Measurements from ENCODE around the gene GALNT11. TPM values are rescaled to one million over a fixed set of nuclear protein-coding genes. Genes with fewer than 3 reads are reported as not detected.

Gene GALNT11
- total and polyA plus RNA-seq, 11 donors, result 10.6 to 28.8 (median 22.0) TPM

DNA sequence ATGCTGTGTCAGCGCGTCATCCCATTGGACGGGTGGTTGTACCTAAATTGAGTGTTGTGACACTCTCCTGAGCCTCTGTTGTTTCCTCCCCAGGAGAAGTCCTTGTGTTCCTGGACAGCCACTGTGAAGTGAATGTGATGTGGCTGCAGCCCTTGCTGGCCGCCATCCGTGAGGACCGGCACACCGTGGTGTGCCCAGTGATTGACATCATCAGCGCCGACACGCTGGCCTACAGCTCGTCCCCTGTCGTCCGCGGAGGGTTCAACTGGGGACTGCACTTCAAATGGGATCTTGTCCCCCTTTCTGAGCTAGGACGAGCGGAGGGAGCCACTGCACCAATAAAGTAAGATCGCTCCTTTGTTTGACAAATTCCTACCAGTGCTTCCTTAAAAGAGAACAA is 82.5 kb downstream of the GALNT11 start:
- intact Hi-C loops (cut with DNase I), result no loop called here
- peaks cover 0 to 3% (median 0%) of the 10 kb centered on the region in 12 donors for H3K4me1 ChIP-seq
- WGBS, 4 donors, result 95 to 98% (median 96%) methylated on average over 11 to 17 of the region's 17 CpGs
- H3K36me3 ChIP-seq, result peaks cover 0 to 84% (median 62%) of the 10 kb centered on the region in 9 donors
- no peaks in the 10 kb centered on the region for H3K27me3 ChIP-seq
- H3K4me3 ChIP-seq, result no peak overlapping the region
- ATAC-seq (peak in 2 of 4 donors; percentile 8 to 26), DNase-seq (no peak)
- H3K9me3 ChIP-seq, result no peaks in the 10 kb centered on the region
- peak overlapping the region in 1 of 12 donors; percentile 19 for H3K27ac ChIP-seq
- TF ChIP-seq, protein P1, sequence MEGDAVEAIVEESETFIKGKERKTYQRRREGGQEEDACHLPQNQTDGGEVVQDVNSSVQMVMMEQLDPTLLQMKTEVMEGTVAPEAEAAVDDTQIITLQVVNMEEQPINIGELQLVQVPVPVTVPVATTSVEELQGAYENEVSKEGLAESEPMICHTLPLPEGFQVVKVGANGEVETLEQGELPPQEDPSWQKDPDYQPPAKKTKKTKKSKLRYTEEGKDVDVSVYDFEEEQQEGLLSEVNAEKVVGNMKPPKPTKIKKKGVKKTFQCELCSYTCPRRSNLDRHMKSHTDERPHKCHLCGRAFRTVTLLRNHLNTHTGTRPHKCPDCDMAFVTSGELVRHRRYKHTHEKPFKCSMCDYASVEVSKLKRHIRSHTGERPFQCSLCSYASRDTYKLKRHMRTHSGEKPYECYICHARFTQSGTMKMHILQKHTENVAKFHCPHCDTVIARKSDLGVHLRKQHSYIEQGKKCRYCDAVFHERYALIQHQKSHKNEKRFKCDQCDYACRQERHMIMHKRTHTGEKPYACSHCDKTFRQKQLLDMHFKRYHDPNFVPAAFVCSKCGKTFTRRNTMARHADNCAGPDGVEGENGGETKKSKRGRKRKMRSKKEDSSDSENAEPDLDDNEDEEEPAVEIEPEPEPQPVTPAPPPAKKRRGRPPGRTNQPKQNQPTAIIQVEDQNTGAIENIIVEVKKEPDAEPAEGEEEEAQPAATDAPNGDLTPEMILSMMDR (IDR thresholded peaks at IDR 0.05), result no peak
- no peak for TF ChIP-seq POLR2A (IDR thresholded peaks at IDR 0.05)

DNA sequence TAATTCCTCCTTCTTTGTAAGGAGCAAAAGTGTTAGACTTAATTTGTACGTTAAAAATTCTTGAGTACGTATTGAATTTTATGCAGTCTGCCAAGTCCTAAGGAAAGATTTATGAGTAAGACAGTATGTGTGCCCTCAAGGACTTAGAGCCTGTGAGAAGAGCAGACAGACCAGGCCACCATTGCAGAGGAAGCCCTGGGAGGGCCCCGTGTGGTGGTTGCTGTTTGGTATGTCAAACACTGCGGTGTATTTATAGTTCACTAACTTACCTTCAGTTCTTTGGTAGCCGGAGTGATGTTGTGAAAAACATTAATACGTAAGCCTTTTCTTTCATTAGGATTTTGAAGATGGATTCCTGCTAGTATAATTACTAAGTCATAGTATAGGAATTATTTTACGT is 82.9 kb downstream of the GALNT11 start:
- ATAC-seq, result peak; percentile 80 to 94 (median 87)
- Histone ChIP-seq H3K9me3 (no peaks in the 10 kb centered on the region), H3K27ac (peak overlapping the region in 1 of 12 donors; percentile 19), H3K27me3 (no peaks in the 10 kb centered on the region), H3K4me3 (no peak overlapping the region), H3K4me1 (peaks cover 0 to 3% (median 0%) of the 10 kb centered on the region in 12 donors), H3K36me3 (peaks cover 0 to 84% (median 62%) of the 10 kb centered on the region in 9 donors)
- 63 to 72% (median 69%) methylated on average over 7 of the region's 7 CpGs for WGBS, 4 donors
- no peak for TF ChIP-seq POLR2A (IDR thresholded peaks at IDR 0.05)
- TF ChIP-seq, protein P1 (IDR thresholded peaks at IDR 0.05), result peak in 4 of 12 donors; percentile 7 to 25 (median 16)
- no peak for DNase-seq
- intact Hi-C loops (cut with DNase I), result no loop called here

DNA sequence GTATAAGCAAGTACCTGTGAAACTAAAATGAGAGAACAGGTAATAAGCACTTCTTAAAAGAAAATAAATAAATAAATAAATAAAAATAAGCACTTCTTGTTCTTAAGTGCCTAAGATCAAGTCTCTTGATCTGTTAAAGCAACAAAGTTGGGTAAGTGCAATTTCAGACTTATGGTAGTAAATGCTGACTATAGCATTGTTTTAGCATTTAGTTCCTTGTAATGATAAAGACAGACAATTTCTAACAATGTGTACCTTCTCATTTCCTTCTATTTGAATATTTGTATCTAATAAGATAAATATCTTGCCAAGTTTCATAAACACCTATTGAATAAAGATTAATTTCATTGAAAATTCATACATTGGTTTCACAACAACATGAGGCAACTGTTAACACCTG is 87.4 kb downstream of the GALNT11 start:
- H3K4me3 ChIP-seq, result no peak overlapping the region
- H3K36me3 ChIP-seq, result peaks cover 0 to 87% (median 75%) of the 10 kb centered on the region in 9 donors
- H3K4me1 ChIP-seq, result peaks cover 0 to 3% (median 0%) of the 10 kb centered on the region in 12 donors
- ATAC-seq, result no peak
- DNase-seq, result no peak
- no peaks in the 10 kb centered on the region for H3K27me3 ChIP-seq
- intact Hi-C loops (cut with DNase I), result no loop called here
- no peak overlapping the region for H3K27ac ChIP-seq
- no peak for TF ChIP-seq POLR2A (IDR thresholded peaks at IDR 0.05)
- TF ChIP-seq, protein P1 (IDR thresholded peaks at IDR 0.05), result no peak
- no peaks in the 10 kb centered on the region for H3K9me3 ChIP-seq

DNA sequence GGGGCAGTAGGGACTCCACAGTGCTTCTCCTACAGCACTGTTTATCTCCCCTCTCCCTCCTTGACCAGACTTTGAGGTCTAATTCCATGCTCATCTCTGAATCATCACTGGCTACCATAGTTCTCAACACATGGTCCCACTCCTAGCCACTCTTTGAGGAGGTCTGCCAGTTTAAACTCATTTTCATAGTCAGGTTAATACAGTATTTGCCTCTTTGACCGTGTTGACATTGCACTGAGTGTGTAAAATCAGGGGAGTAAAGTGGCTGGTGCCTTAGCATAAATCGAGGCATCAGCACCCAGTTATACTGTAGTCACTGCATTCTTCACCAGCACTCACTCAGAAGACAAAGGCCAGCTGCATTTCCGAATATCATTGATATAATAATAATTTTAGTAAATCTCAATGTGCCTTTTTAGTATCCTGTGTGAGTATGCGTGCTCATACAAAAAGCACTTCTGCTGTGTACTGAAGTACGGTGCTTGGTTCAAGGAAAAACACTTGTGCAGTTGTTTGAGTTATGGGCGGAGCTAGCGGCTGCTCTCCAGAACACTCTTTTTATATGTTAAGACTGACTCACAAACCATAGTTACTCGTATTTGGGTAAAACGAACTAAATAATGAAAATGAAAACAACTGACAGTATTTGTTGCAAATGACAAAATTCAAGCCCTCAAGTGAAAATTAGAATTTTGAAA is 89.7 kb downstream of the GALNT11 start:
- intact Hi-C loops (cut with DNase I), result no loop called here
- Histone ChIP-seq H3K27ac (no peak overlapping the region), H3K36me3 (peaks cover 0 to 91% (median 86%) of the 10 kb centered on the region in 9 donors), H3K4me3 (no peak overlapping the region), H3K4me1 (no peaks in the 10 kb centered on the region), H3K9me3 (no peaks in the 10 kb centered on the region), H3K27me3 (no peaks in the 10 kb centered on the region)
- TF ChIP-seq POLR2A (IDR thresholded peaks at IDR 0.05), result no peak
- TF ChIP-seq, protein P1 (IDR thresholded peaks at IDR 0.05), result no peak
- 93 to 96% (median 95%) methylated on average over 9 of the region's 9 CpGs for WGBS, 4 donors
- DNase-seq, result no peak
- no peak for ATAC-seq

Measured in heart left ventricle (tissue), 16 donors.